ENCODE measurements around the gene CCDC18.

- TF ChIP-seq CTCF (IDR thresholded peaks at IDR 0.05): no peak
- no peak for TF ChIP-seq POLR2AphosphoS5 (IDR thresholded peaks at IDR 0.05)
- TF ChIP-seq EP300 (IDR thresholded peaks at IDR 0.05): no peak
Measured at GRCh38 chr1:93167006-93167405, 13.5 kb upstream of the CCDC18 start.
